ENCODE results near the gene L2HGDH.

L2HGDH gene

GRCh38 chr14:50249136-50249775 is 62.8 kb downstream of the L2HGDH start:
- DNase-seq (no peak), ATAC-seq (replicated peaks) (no peak)
- no peaks in the 10 kb centered on the region for H3K4me1 Mint-ChIP-seq (ENCODE audit: low read depth in 2 of 2)
- no peaks in the 10 kb centered on the region for H3K9me3 Mint-ChIP-seq
- H3K27ac Mint-ChIP-seq: no peak overlapping the region
- H3K4me3 Mint-ChIP-seq: no peak overlapping the region
- H3K36me3 Mint-ChIP-seq (ENCODE audit: insufficient read depth): peaks cover 4% of the 10 kb centered on the region
- no peaks in the 10 kb centered on the region for H3K27me3 Mint-ChIP-seq

- Mint-ChIP-seq H3K4me1 (ENCODE audit: low read depth in 2 of 2) (no peaks in the 10 kb centered on the region), H3K27me3 (no peaks in the 10 kb centered on the region), H3K4me3 (no peak overlapping the region), H3K27ac (no peak overlapping the region), H3K36me3 (ENCODE audit: insufficient read depth) (peaks cover 4% of the 10 kb centered on the region), H3K9me3 (no peaks in the 10 kb centered on the region)
- ATAC-seq (replicated peaks): no peak
- DNase-seq: no peak
These were observed 64.8 kb downstream of the L2HGDH start for GRCh38 chr14:50247245-50247644.

- Mint-ChIP-seq H3K4me3 (no peak overlapping the region), H3K36me3 (ENCODE audit: insufficient read depth) (peaks cover 4% of the 10 kb centered on the region), H3K27ac (peak overlapping the region in 1 of 2 donors; percentile 44), H3K4me1 (ENCODE audit: low read depth in 2 of 2) (no peaks in the 10 kb centered on the region), H3K27me3 (no peaks in the 10 kb centered on the region), H3K9me3 (no peaks in the 10 kb centered on the region)
- DNase-seq (no peak), ATAC-seq (replicated peaks) (no peak)
These were observed 69.3 kb downstream of the L2HGDH start for GRCh38 chr14:50242566-50243310.

GRCh38 chr14:50242096-50242495 is 69.9 kb downstream of the L2HGDH start:
- H3K27me3 Mint-ChIP-seq: no peaks in the 10 kb centered on the region
- H3K27ac Mint-ChIP-seq: no peak overlapping the region
- no peaks in the 10 kb centered on the region for H3K9me3 Mint-ChIP-seq
- H3K4me1 Mint-ChIP-seq (ENCODE audit: low read depth in 2 of 2): no peaks in the 10 kb centered on the region
- DNase-seq: no peak
- no peak overlapping the region for H3K4me3 Mint-ChIP-seq
- peaks cover 4% of the 10 kb centered on the region for H3K36me3 Mint-ChIP-seq (ENCODE audit: insufficient read depth)
- ATAC-seq (replicated peaks): no peak

GRCh38 chr14:50237427-50237826 is 74.6 kb downstream of the L2HGDH start:
- Mint-ChIP-seq H3K4me1 (ENCODE audit: low read depth in 2 of 2) (peaks cover 2 to 5% of the 10 kb centered on the region in 2 donors), H3K27ac (no peak overlapping the region)

GRCh38 chr14:50233951-50234250 is 78.1 kb downstream of the L2HGDH start:
- no peak for DNase-seq
- H3K27me3 Mint-ChIP-seq: no peaks in the 10 kb centered on the region

More at GRCh38 chr14:50237427-50237826, 74.6 kb downstream of the L2HGDH start:
- ATAC-seq (replicated peaks) (no peak), DNase-seq (no peak)
- Mint-ChIP-seq H3K36me3 (ENCODE audit: insufficient read depth) (peaks cover 7% of the 10 kb centered on the region), H3K9me3 (no peaks in the 10 kb centered on the region), H3K4me3 (no peak overlapping the region), H3K27me3 (no peaks in the 10 kb centered on the region)

GRCh38 chr14:50233166-50233950 is 78.7 kb downstream of the L2HGDH start:
- Mint-ChIP-seq H3K4me1 (ENCODE audit: low read depth in 2 of 2) (peaks cover 18 to 30% of the 10 kb centered on the region in 2 donors), H3K27me3 (no peaks in the 10 kb centered on the region), H3K36me3 (ENCODE audit: insufficient read depth) (peaks cover 23% of the 10 kb centered on the region), H3K27ac (peak overlapping the region in 1 of 2 donors; percentile 65), H3K9me3 (no peaks in the 10 kb centered on the region), H3K4me3 (peak overlapping the region; percentile 38 to 45)
- DNase-seq (no peak), ATAC-seq (replicated peaks) (no peak)

More at GRCh38 chr14:50233951-50234250, 78.1 kb downstream of the L2HGDH start:
- Mint-ChIP-seq H3K9me3 (no peaks in the 10 kb centered on the region), H3K4me3 (peak overlapping the region; percentile 38 to 45), H3K4me1 (ENCODE audit: low read depth in 2 of 2) (peaks cover 14 to 27% of the 10 kb centered on the region in 2 donors), H3K36me3 (ENCODE audit: insufficient read depth) (peaks cover 19% of the 10 kb centered on the region), H3K27ac (peak overlapping the region in 1 of 2 donors; percentile 65)
- ATAC-seq (replicated peaks): no peak

GRCh38 chr14:50232276-50232642 is 79.8 kb downstream of the L2HGDH start:
- peaks cover 19 to 30% of the 10 kb centered on the region in 2 donors for H3K4me1 Mint-ChIP-seq (ENCODE audit: low read depth in 2 of 2)
- no peaks in the 10 kb centered on the region for H3K9me3 Mint-ChIP-seq
- peak overlapping the region; percentile 81 to 91 for H3K27ac Mint-ChIP-seq
- no peak for DNase-seq
- H3K27me3 Mint-ChIP-seq: no peaks in the 10 kb centered on the region
- no peak for ATAC-seq (replicated peaks)
- peak overlapping the region; percentile 77 to 92 for H3K4me3 Mint-ChIP-seq
- peaks cover 23% of the 10 kb centered on the region for H3K36me3 Mint-ChIP-seq (ENCODE audit: insufficient read depth)

GRCh38 chr14:50231475-50232275 is 80.4 kb downstream of the L2HGDH start, which contains the start of gene SOS2:
Gene SOS2, minus strand, starts transcription at chr14:50231578. Its CDS starts 295 bp downstream, at chr14:50231283.
- Mint-ChIP-seq H3K36me3 (ENCODE audit: insufficient read depth) (peaks cover 23% of the 10 kb centered on the region), H3K27ac (peak within 1 kb of the TSS; percentile 81 to 96), H3K27me3 (no peaks in the 10 kb centered on the region), H3K4me3 (peak within 1 kb of the TSS; percentile 77 to 92), H3K4me1 (ENCODE audit: low read depth in 2 of 2) (peaks cover 22 to 32% of the 10 kb centered on the region in 2 donors), H3K9me3 (no peaks in the 10 kb centered on the region)
- DNase-seq (peak; percentile 76 to 83 (median 83)), ATAC-seq (replicated peaks) (peak; percentile 83)

GRCh38 chr14:50230701-50231474 is 81.1 kb downstream of the L2HGDH start:
- peaks cover 30 to 40% of the 10 kb centered on the region in 2 donors for H3K4me1 Mint-ChIP-seq (ENCODE audit: low read depth in 2 of 2)

GRCh38 chr14:50230401-50230700 is 81.7 kb downstream of the L2HGDH start:
- no peaks in the 10 kb centered on the region for H3K9me3 Mint-ChIP-seq
- peaks cover 23% of the 10 kb centered on the region for H3K36me3 Mint-ChIP-seq (ENCODE audit: insufficient read depth)
- no peaks in the 10 kb centered on the region for H3K27me3 Mint-ChIP-seq
- H3K4me3 Mint-ChIP-seq: peak overlapping the region; percentile 77 to 92
- DNase-seq (no peak), ATAC-seq (replicated peaks) (no peak)
- peak overlapping the region; percentile 78 to 96 for H3K27ac Mint-ChIP-seq
- peaks cover 32 to 46% of the 10 kb centered on the region in 2 donors for H3K4me1 Mint-ChIP-seq (ENCODE audit: low read depth in 2 of 2)

More at GRCh38 chr14:50230701-50231474, 81.1 kb downstream of the L2HGDH start:
- Mint-ChIP-seq H3K36me3 (ENCODE audit: insufficient read depth) (peaks cover 23% of the 10 kb centered on the region), H3K27me3 (no peaks in the 10 kb centered on the region), H3K27ac (peak overlapping the region; percentile 78 to 96), H3K9me3 (no peaks in the 10 kb centered on the region), H3K4me3 (peak overlapping the region; percentile 77 to 92)
- peak; percentile 20 to 53 (median 29) for DNase-seq
- ATAC-seq (replicated peaks): peak; percentile 17

GRCh38 chr14:50229681-50230080 is 82.3 kb downstream of the L2HGDH start:
- peak overlapping the region; percentile 77 to 92 for H3K4me3 Mint-ChIP-seq
- peaks cover 32 to 50% of the 10 kb centered on the region in 2 donors for H3K4me1 Mint-ChIP-seq (ENCODE audit: low read depth in 2 of 2)
- H3K36me3 Mint-ChIP-seq (ENCODE audit: insufficient read depth): peaks cover 23% of the 10 kb centered on the region
- peak overlapping the region; percentile 19 to 78 for H3K27ac Mint-ChIP-seq
- no peaks in the 10 kb centered on the region for H3K27me3 Mint-ChIP-seq
- H3K9me3 Mint-ChIP-seq: no peaks in the 10 kb centered on the region
- ATAC-seq (replicated peaks) (no peak), DNase-seq (no peak)
